ENCODE results near the gene PIP5K1C.

DNA sequence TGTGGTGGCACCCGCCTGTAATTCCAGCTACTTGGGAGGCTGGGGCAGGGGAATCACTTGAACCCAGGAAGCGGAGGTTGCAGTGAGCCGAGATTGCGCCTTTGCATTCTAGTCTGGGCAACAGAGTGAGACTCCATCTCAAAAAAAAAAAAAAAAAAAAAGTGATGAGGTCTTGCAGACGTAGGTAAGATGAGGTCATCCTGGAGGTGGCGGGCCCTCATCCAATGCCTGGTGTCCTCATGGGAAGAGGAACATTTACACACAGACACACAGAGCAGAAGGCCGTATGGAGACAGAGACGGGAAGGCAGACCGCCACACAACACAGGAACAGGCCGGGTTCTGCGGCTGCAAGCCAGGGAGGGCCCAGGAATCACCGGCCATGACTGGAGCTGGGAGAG is 78.0 kb downstream of the PIP5K1C start:
- TF ChIP-seq EP300 (conservative IDR thresholded peaks at IDR 0.05; ENCODE audit: poor library complexity, severe bottlenecking) (no peak), EZH2 (IDR thresholded peaks at IDR 0.05; ENCODE audit: borderline replicate concordance, insufficient read depth, low read length, poor library complexity, severe bottlenecking) (no peak), RAD21 (conservative IDR thresholded peaks at IDR 0.05) (no peak), POLR2AphosphoS5 (IDR thresholded peaks at IDR 0.05) (no peak)
- TF ChIP-seq, protein P1, sequence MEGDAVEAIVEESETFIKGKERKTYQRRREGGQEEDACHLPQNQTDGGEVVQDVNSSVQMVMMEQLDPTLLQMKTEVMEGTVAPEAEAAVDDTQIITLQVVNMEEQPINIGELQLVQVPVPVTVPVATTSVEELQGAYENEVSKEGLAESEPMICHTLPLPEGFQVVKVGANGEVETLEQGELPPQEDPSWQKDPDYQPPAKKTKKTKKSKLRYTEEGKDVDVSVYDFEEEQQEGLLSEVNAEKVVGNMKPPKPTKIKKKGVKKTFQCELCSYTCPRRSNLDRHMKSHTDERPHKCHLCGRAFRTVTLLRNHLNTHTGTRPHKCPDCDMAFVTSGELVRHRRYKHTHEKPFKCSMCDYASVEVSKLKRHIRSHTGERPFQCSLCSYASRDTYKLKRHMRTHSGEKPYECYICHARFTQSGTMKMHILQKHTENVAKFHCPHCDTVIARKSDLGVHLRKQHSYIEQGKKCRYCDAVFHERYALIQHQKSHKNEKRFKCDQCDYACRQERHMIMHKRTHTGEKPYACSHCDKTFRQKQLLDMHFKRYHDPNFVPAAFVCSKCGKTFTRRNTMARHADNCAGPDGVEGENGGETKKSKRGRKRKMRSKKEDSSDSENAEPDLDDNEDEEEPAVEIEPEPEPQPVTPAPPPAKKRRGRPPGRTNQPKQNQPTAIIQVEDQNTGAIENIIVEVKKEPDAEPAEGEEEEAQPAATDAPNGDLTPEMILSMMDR (IDR thresholded peaks at IDR 0.05; ENCODE audit: poor library complexity, severe bottlenecking) = no peak
